Astrocyte (in vitro differentiated cells and primary cell): Measurements from ENCODE around the gene RAMP2. TPM values are rescaled to one million over a fixed set of nuclear protein-coding genes. Genes with fewer than 3 reads are reported as not detected.

Experiments used
- DNase-seq: peaks from one replicate; pipeline ENCODE4 v3.0.0-alpha.2; 2010; ENCODE audit warnings: low read depth
- FAIRE-seq: peaks from 2 replicates; lab custom pipeline; 2011; peaks lifted over from hg19 to GRCh38; lab: Jason Lieb, UNC
- H2AFZ ChIP-seq: 2 replicates; pipeline ENCODE4 v1.6.0; 2012; ENCODE audit warnings: low read depth, low read length, inconsistent platforms
- H3K27ac ChIP-seq: 2 replicates; pipeline ENCODE4 v1.5.1; 2011; ENCODE audit warnings: low read depth, low read length, inconsistent platforms
- H3K27me3 ChIP-seq: 2 replicates; pipeline ENCODE4 v1.6.0; 2011; ENCODE audit warnings: low read length, inconsistent platforms; ENCODE audit not compliant: insufficient read depth
- H3K36me3 ChIP-seq: 2 replicates; pipeline ENCODE4 v1.5.1; 2011; ENCODE audit warnings: low read length, inconsistent platforms; ENCODE audit not compliant: insufficient read depth
- H3K4me1 ChIP-seq: 2 replicates; pipeline ENCODE4 v1.5.1; 2011; ENCODE audit warnings: low read length, inconsistent platforms; ENCODE audit not compliant: insufficient read depth
- H3K4me2 ChIP-seq: 2 replicates; pipeline ENCODE4 v1.6.0; 2012; ENCODE audit warnings: low read length, inconsistent platforms
- H3K4me3 ChIP-seq: 2 replicates; pipeline ENCODE4 v1.5.1; 2011; ENCODE audit warnings: low read depth, mild to moderate bottlenecking, low read length, inconsistent platforms; ENCODE audit not compliant: insufficient read depth
- H3K79me2 ChIP-seq: 2 replicates; pipeline ENCODE4 v1.6.0; 2012; ENCODE audit warnings: mild to moderate bottlenecking, low read length, inconsistent platforms; ENCODE audit not compliant: insufficient read depth
- H3K9ac ChIP-seq: 2 replicates; pipeline ENCODE4 v1.6.0; 2012; ENCODE audit warnings: mild to moderate bottlenecking, low read length, inconsistent platforms
- H3K9me3 ChIP-seq: 2 replicates; pipeline ENCODE4 v1.5.1; 2012; ENCODE audit warnings: low read depth, mild to moderate bottlenecking, low read length, inconsistent platforms; ENCODE audit not compliant: insufficient read depth
- H4K20me1 ChIP-seq: 2 replicates; pipeline ENCODE4 v1.6.0; 2012; ENCODE audit warnings: low read length, inconsistent platforms; ENCODE audit not compliant: insufficient read depth
- H3K27ac Mint-ChIP-seq: one replicate; pipeline ENCODE4 v1.8.0; 2021; ENCODE audit warnings: mild to moderate bottlenecking, mixed read lengths; ENCODE audit not compliant: unreplicated experiment
- H3K27me3 Mint-ChIP-seq: one replicate; pipeline ENCODE4 v1.8.0; 2021; ENCODE audit warnings: low read depth, mixed read lengths; ENCODE audit not compliant: unreplicated experiment
- H3K36me3 Mint-ChIP-seq: one replicate; pipeline ENCODE4 v1.8.0; 2021; ENCODE audit warnings: low read depth, mixed read lengths; ENCODE audit not compliant: unreplicated experiment
- H3K4me1 Mint-ChIP-seq: one replicate; pipeline ENCODE4 v1.8.0; 2021; ENCODE audit warnings: low read depth, mixed read lengths; ENCODE audit not compliant: unreplicated experiment
- H3K4me3 Mint-ChIP-seq: one replicate; pipeline ENCODE4 v1.8.0; 2021; ENCODE audit warnings: mild to moderate bottlenecking, moderate library complexity, mixed read lengths; ENCODE audit not compliant: unreplicated experiment
- H3K9me3 Mint-ChIP-seq: one replicate; pipeline ENCODE4 v1.8.0; 2021; ENCODE audit warnings: mild to moderate bottlenecking, mixed read lengths; ENCODE audit not compliant: unreplicated experiment
- CTCF ChIP-seq: IDR thresholded peaks from 2 replicates; pipeline ENCODE4 v1.5.1; 2011; ENCODE audit warnings: low read depth, mild to moderate bottlenecking, inconsistent platforms, low read length, moderate library complexity; ENCODE audit not compliant: insufficient read depth
- EZH2 ChIP-seq: IDR thresholded peaks from 2 replicates; pipeline ENCODE4 v1.6.1; 2012; ENCODE audit warnings: mild to moderate bottlenecking, low read length, inconsistent platforms; ENCODE audit not compliant: insufficient read depth
- total RNA-seq: library from RNA; stranded (reverse); gene quantifications from 2 replicates; pipeline ENCODE4 v1.2.1, GENCODE V29; 2021

Gene RAMP2
- total RNA-seq, 1 donor from 2014 or later = 6.1 TPM

- peaks cover 29% of the 10 kb centered on the region for H3K36me3 Mint-ChIP-seq
Measured at GRCh38 chr17:42787266-42787665, 26.2 kb downstream of the RAMP2 start.

GRCh38 chr17:42791948-42792347 lies 30.9 kb downstream of the RAMP2 start:
- Histone ChIP-seq H3K36me3 (peaks cover 19% of the 10 kb centered on the region), H3K4me2 (no peak overlapping the region), H3K9me3 (no peaks in the 10 kb centered on the region), H3K9ac (no peak overlapping the region), H3K79me2 (no peaks in the 10 kb centered on the region), H3K4me1 (no peaks in the 10 kb centered on the region), H3K27me3 (no peaks in the 10 kb centered on the region), H4K20me1 (peaks cover 22% of the 10 kb centered on the region), H2AFZ (no peak overlapping the region), H3K27ac (no peak overlapping the region), H3K4me3 (no peak overlapping the region)
- Mint-ChIP-seq H3K4me1 (peaks cover 3% of the 10 kb centered on the region), H3K9me3 (no peaks in the 10 kb centered on the region), H3K4me3 (no peak overlapping the region), H3K27ac (no peak overlapping the region), H3K36me3 (peaks cover 26% of the 10 kb centered on the region), H3K27me3 (no peaks in the 10 kb centered on the region)
- FAIRE-seq (no peak), DNase-seq (no peak)
- TF ChIP-seq EZH2 = no peak
- TF ChIP-seq CTCF = no peak

More at GRCh38 chr17:42787266-42787665, 26.2 kb downstream of the RAMP2 start:
- peaks cover 29% of the 10 kb centered on the region for H3K79me2 ChIP-seq
- no peak for TF ChIP-seq EZH2
- no peak for TF ChIP-seq CTCF
- no peaks in the 10 kb centered on the region for H3K9me3 ChIP-seq
- H3K4me1 ChIP-seq = peaks cover 29% of the 10 kb centered on the region
- no peak overlapping the region for H3K4me2 ChIP-seq
- H3K9ac ChIP-seq = no peak overlapping the region
- peaks cover 19% of the 10 kb centered on the region for H3K36me3 ChIP-seq
- no peak overlapping the region for H3K4me3 Mint-ChIP-seq
- H4K20me1 ChIP-seq = peaks cover 57% of the 10 kb centered on the region
- no peak for FAIRE-seq
- H2AFZ ChIP-seq = no peak overlapping the region
- H3K4me3 ChIP-seq = no peak overlapping the region
- H3K9me3 Mint-ChIP-seq = no peaks in the 10 kb centered on the region
- H3K4me1 Mint-ChIP-seq = peaks cover 13% of the 10 kb centered on the region
- H3K27ac ChIP-seq = no peak overlapping the region
- no peak overlapping the region for H3K27ac Mint-ChIP-seq
- no peak for DNase-seq
- H3K27me3 ChIP-seq = no peaks in the 10 kb centered on the region
- no peaks in the 10 kb centered on the region for H3K27me3 Mint-ChIP-seq

GRCh38 chr17:42792545-42792944 lies 31.5 kb downstream of the RAMP2 start:
- TF ChIP-seq EZH2 (no peak), CTCF (no peak)
- FAIRE-seq = no peak
- H3K27me3 ChIP-seq = no peaks in the 10 kb centered on the region
- H3K36me3 Mint-ChIP-seq = peaks cover 25% of the 10 kb centered on the region
- H3K9ac ChIP-seq = no peak overlapping the region
- peaks cover 16% of the 10 kb centered on the region for H4K20me1 ChIP-seq
- no peak overlapping the region for H2AFZ ChIP-seq
- no peak overlapping the region for H3K4me3 ChIP-seq
- H3K79me2 ChIP-seq = peaks cover 5% of the 10 kb centered on the region
- no peaks in the 10 kb centered on the region for H3K27me3 Mint-ChIP-seq
- H3K27ac Mint-ChIP-seq = no peak overlapping the region
- DNase-seq = no peak
- peaks cover 8% of the 10 kb centered on the region for H3K4me1 Mint-ChIP-seq
- H3K4me3 Mint-ChIP-seq = no peak overlapping the region
- no peaks in the 10 kb centered on the region for H3K9me3 Mint-ChIP-seq
- no peaks in the 10 kb centered on the region for H3K9me3 ChIP-seq
- no peak overlapping the region for H3K27ac ChIP-seq
- H3K36me3 ChIP-seq = peaks cover 18% of the 10 kb centered on the region
- no peak overlapping the region for H3K4me2 ChIP-seq
- H3K4me1 ChIP-seq = peaks cover 2% of the 10 kb centered on the region
